ENCODE results near the gene TMEM242. TPM values are rescaled to one million over a fixed set of nuclear protein-coding genes. Genes with fewer than 3 reads are reported as not detected.

Gene TMEM242
- polyA plus RNA-seq, 1 experiment, result 4.4 TPM

DNA sequence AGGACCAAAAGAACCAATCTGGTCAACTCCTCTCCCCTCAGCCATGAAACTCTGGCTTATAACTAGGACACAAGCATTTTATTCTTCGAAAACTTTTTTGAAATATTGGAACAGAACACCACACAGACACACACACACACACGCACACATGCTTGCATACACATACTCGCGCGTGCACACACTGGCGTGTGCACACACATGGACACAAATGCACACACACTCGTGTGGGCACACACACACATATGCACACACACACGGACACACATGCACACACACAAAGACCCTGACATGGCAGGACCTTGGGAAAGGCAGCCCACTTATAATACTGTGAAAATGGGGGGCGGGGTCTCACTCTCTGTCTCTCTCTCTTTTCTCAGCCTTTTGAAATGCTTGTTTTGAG lies 63.9 kb downstream of the TMEM242 start:
- ChIA-PET POLR2A (no interaction called here), CTCF (no interaction called here)
- Histone ChIP-seq H3K27me3 (ENCODE audit: control insufficient read depth, insufficient read depth, low read length) (peaks cover 13% of the 10 kb centered on the region), H3K36me3 (ENCODE audit: control insufficient read depth, insufficient read depth, low read length) (no peaks in the 10 kb centered on the region), H3K4me3 (ENCODE audit: low read depth, low read length) (no peak overlapping the region)
- DNase-seq (ENCODE audit: low read depth), result no peak
- TF ChIP-seq, protein P1, sequence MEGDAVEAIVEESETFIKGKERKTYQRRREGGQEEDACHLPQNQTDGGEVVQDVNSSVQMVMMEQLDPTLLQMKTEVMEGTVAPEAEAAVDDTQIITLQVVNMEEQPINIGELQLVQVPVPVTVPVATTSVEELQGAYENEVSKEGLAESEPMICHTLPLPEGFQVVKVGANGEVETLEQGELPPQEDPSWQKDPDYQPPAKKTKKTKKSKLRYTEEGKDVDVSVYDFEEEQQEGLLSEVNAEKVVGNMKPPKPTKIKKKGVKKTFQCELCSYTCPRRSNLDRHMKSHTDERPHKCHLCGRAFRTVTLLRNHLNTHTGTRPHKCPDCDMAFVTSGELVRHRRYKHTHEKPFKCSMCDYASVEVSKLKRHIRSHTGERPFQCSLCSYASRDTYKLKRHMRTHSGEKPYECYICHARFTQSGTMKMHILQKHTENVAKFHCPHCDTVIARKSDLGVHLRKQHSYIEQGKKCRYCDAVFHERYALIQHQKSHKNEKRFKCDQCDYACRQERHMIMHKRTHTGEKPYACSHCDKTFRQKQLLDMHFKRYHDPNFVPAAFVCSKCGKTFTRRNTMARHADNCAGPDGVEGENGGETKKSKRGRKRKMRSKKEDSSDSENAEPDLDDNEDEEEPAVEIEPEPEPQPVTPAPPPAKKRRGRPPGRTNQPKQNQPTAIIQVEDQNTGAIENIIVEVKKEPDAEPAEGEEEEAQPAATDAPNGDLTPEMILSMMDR (IDR thresholded peaks at IDR 0.05; ENCODE audit: insufficient read depth, low read depth, low read length), result no peak

DNA sequence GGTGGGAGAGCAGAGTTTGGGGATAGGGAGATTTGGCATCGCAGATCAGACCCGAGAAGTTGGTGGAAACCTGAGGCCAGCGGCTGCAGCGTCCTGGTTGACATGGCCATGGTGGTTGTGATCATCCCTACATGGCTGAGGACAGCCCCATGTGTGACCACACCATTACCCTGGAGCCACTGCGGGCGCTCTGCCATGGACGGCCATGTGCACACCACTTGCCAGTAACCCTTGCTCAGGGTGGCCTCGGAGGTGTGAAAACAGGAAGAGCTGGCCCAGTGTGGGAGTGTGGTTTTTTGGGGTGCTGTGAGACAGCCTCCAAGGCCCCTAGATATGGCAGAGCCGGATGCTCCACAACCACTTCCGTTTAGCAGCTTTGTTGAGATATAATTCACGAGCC lies 64.4 kb downstream of the TMEM242 start:
- TF ChIP-seq, protein P1 (IDR thresholded peaks at IDR 0.05; ENCODE audit: insufficient read depth, low read depth, low read length), result no peak
- H3K4me3 ChIP-seq (ENCODE audit: low read depth, low read length), result no peak overlapping the region
- CTCF ChIA-PET, result interaction anchor here (0.8 to 1.1 kb wide), 2 partner anchors 9 to 16 kb away, joined by 3 to 4 read pairs; no protein-coding TSS in a partner anchor
- POLR2A ChIA-PET, result no interaction called here
- DNase-seq (ENCODE audit: low read depth), result no peak
- no peaks in the 10 kb centered on the region for H3K36me3 ChIP-seq (ENCODE audit: control insufficient read depth, insufficient read depth, low read length)
- peaks cover 13% of the 10 kb centered on the region for H3K27me3 ChIP-seq (ENCODE audit: control insufficient read depth, insufficient read depth, low read length)

DNA sequence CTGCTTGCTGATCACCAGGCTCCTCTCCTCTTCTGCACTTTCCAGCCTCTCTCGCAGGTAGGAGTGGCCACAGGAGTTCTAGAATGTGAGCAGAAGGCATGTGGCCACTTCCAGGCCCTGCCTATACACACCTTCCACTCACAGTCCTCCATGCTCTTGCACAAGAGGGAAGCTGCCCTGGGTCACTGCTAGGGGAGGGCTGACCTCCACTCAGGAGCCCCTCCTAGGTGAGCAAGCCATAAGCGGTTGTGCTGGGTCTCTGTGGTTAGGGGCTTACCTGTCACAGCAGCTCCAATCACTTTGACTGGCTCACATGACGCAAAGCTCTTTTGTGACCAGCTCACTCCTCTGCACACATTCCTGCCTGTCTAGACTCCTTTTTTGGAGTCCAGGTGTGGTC lies 68.2 kb downstream of the TMEM242 start:
- ChIA-PET POLR2A (no interaction called here), CTCF (interaction anchor here (0.7 to 1.0 kb wide), 3 partner anchors 19 to 412 kb away, joined by 3 read pairs; no protein-coding TSS in a partner anchor)
- TF ChIP-seq, protein P1 (IDR thresholded peaks at IDR 0.05; ENCODE audit: insufficient read depth, low read depth, low read length), result no peak
- no peak for DNase-seq (ENCODE audit: low read depth)
- Histone ChIP-seq H3K27me3 (ENCODE audit: control insufficient read depth, insufficient read depth, low read length) (peaks cover 15% of the 10 kb centered on the region), H3K36me3 (ENCODE audit: control insufficient read depth, insufficient read depth, low read length) (no peaks in the 10 kb centered on the region), H3K4me3 (ENCODE audit: low read depth, low read length) (no peak overlapping the region)

DNA sequence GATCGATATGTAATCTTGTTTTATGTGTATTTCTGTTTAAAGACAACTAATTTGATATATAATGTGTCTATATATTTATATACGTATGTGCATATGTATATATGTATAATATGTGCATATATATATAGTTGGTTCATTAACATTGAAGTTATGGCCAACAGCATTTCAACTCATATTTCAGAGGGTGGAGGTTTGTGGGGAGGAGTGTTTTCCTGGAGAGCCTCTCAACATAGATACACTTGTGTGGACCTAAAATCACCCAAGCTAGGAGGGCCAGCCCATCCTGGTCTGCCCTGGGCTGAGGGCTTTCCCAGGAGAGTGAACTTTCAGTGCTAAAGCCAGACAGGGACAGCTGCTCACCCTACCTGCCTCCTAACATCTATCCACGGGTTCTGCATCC lies 68.8 kb downstream of the TMEM242 start:
- ChIA-PET CTCF (interaction anchor here (1.0 kb wide), 1 partner anchor 20 kb away, joined by 3 read pairs; no protein-coding TSS in a partner anchor), POLR2A (interaction anchor here (0.9 kb wide), 1 partner anchor 9 kb away, joined by 4 read pairs; no protein-coding TSS in a partner anchor)
- no peaks in the 10 kb centered on the region for H3K36me3 ChIP-seq (ENCODE audit: control insufficient read depth, insufficient read depth, low read length)
- peaks cover 19% of the 10 kb centered on the region for H3K27me3 ChIP-seq (ENCODE audit: control insufficient read depth, insufficient read depth, low read length)
- DNase-seq (ENCODE audit: low read depth), result no peak
- no peak overlapping the region for H3K4me3 ChIP-seq (ENCODE audit: low read depth, low read length)
- TF ChIP-seq, protein P1 (IDR thresholded peaks at IDR 0.05; ENCODE audit: insufficient read depth, low read depth, low read length), result no peak

DNA sequence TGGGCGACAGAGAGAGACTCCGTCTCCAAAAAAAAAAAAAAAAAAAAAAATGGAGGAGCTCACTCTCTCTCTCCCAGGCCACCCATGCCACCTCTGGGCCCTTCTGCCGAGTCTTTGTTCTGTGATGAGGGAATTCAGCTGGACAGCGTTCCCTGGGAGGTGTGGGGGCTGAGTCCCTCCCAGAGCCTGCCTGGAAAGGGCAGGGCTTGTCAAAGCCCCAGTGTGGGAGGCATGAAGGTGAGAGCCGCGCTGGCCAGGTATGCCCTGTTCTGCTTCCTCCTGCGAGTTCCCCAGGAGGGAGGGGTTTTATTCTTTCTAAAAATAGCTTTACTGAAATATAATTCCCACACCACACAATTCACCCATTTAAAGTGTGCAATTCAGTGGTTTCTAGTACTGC lies 69.6 kb downstream of the TMEM242 start:
- ChIA-PET POLR2A (interaction anchor here (0.6 to 0.9 kb wide), 2 partner anchors 8 to 19 kb away, joined by 4 to 12 read pairs; no protein-coding TSS in a partner anchor), CTCF (interaction anchor here (0.5 to 3.7 kb wide), 2 partner anchors 21 to 104 kb away, joined by 3 to 15 read pairs; no protein-coding TSS in a partner anchor)
- Histone ChIP-seq H3K27me3 (ENCODE audit: control insufficient read depth, insufficient read depth, low read length) (peaks cover 22% of the 10 kb centered on the region), H3K4me3 (ENCODE audit: low read depth, low read length) (no peak overlapping the region), H3K36me3 (ENCODE audit: control insufficient read depth, insufficient read depth, low read length) (no peaks in the 10 kb centered on the region)
- TF ChIP-seq, protein P1 (IDR thresholded peaks at IDR 0.05; ENCODE audit: insufficient read depth, low read depth, low read length), result no peak
- no peak for DNase-seq (ENCODE audit: low read depth)
